GM18498 (cell line): Measurements from ENCODE around the gene EPHA10.

Experiments used
- ATAC-seq: cut with Tn5 transposase; IDR thresholded peaks from one replicate; pipeline ENCODE4 v1.9.1; 2021; ENCODE audit warnings: mild to moderate bottlenecking, moderate library complexity; ENCODE audit not compliant: unreplicated experiment

Gene EPHA10

DNA sequence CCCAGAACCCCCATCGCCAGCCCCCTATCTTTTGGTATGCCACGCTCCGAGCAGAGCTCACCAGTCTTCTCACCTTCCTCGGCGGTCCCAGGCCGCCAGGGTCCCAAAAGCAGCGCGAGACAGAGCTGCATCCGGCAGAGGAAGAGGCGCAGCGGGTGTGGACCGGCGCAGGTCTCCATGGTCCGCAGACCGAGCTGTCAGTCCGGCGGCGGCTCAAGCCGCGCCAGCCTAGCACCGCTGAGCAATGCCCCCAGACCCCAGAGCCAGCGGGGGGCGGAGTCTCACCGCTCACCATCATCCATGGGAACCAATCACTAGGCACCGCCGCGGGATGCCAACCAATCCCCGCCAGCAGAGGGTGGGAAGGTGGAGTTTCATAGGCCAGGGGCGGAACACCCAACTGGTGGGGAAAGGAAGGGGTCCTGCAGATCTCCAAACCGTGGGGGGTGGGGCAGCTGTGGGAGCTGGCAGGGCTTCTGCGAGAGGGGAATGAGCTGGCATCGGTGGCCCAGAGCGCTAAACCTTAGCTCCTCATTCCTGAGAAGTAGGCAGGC, at the start of gene EPHA10:
EPHA10 (minus strand) TSS at position 233 of the 554 bp plus-strand sequence; CDS start at position 179, 54 bp downstream.
- no peak for ATAC-seq

DNA sequence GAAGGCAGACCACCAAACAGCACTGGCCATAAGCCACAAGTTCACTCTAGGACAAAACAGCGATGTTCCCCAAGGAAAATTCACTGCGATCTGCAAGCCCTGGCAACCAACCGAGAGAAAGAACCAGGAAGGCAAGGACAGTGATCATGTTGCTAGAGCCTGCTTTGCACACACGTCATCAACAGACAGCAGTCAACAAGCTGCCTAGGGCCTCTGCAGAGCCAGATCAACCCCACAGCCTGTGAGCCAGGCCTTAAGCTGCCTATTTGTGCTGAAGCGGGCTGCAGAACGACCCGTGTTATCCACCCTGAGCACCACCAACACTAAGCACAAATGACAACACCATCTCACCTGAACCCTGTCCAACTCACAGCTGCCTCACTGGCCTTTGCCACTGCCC, 49.3 kb upstream of the EPHA10 start:
- no peak for ATAC-seq

DNA sequence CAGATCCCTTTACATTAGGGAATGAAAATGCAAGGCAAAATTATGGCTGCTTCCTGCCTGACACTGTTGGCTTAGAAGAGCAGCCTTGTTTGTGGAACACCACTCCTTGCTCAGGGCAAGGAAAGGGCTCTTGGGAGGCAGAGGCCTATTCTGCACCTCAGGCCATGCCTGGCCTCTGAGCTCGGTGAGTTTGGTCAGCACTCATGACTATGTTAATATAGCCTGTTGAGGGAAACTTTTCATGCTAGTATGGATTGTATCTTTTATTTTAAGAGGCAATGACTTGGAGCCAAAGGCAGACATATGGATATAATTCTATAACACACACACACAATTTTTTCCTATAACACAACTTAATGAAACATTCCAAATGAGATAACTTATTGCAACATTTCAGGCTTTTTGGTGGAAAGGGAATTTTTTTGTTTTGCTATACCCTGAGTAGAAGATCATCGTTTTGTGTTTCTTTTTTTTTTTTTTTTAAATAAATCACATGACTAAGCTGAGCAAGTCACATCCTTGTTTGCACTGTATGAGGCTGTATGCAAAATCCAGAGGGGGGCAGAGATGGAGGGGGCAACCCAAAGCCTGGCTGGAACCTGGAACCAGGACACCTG, 48.7 kb upstream of the EPHA10 start:
- ATAC-seq = no peak

DNA sequence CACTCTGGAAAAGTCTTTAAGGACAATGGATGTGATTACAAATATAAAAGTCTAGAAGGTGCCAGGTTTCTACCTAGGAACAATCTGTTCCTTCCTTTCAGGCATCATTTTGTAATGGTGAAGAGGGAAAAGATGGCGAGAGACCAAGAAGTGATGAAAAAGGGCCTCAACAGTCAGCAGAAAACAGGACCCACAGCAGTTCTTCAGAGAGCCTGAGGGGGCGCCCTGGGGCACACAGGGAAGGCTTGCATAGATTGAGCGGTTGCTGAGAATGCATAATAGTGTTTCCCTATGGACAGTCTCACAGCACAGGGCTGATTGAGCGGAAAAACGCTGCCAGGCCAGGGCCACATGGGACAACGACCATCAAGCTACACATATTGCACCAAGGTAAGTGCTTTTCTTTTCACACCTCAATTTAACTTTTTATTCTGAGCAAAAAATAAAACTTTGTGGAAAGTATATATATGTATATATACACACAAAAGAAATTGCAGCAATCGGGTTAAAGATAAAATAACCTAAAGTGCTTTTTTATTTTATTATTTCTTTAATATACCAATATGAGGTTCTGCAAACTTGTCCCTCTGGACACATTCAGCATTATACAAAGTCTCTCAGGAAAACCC, 46.2 kb upstream of the EPHA10 start:
- no peak for ATAC-seq

DNA sequence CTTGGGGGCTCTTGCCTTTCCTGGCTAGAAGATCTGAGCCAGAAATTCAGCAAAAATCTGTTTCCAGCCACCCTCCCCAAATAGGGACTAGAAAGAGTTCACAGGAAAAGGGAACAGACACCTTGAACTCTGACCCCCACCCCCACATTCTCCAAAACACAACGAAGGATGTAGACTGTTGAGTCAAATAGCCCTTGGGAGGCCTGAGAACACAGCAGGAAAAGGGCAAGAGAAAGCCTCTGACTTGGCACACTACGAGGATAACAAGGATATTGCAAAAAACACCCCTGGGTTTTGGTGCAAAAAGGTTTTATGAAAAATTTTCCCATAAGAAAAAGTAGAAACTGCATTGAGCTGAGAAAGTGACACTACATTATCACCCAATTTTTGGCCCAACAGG, 45.0 kb upstream of the EPHA10 start:
- ATAC-seq = no peak

DNA sequence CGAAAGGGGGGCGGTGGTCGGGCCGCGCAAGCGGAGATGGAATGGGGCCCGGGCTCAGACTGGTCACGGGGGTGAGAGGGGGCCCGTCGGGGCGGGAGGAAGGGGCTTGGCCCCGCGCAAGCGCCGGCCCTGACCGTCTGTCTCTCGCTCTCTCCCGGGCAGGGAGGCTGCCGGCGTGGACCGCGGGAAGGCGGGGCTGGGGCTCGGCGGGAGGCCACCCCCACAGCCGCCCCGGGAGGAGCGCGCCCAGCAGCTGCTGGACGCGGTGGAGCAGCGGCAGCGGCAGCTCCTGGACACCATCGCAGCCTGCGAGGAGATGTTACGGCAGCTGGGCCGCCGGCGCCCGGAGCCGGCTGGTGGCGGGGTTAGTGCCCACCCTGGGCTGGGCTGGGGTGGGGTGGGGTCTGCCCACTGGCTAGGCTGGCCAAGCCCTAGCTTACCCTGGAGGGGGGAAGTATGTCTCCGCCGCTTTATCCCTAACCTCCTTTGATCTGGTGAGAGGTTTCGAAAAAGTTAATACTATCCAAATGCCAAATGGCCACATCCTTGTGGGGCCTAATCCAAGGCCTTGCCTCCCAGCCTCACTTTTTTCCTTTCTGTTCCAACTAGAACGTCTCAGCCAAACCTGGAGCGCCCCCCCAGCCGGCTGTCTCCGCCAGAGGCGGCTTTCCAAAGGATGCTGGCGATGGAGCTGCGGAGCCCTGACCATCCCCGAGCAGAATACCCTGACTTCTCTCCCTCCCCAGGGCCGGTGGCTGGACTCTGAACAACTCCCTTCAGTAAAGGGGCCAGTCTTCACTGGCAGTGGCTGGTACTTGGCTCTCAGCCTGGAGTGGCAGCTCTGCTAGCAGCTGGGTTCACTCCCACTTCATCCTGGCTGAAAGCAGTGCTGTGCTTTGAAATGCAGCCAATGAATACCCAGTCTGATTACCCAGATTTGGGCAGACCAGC, 43.7 kb upstream of the EPHA10 start:
- peak; percentile 47 for ATAC-seq

DNA sequence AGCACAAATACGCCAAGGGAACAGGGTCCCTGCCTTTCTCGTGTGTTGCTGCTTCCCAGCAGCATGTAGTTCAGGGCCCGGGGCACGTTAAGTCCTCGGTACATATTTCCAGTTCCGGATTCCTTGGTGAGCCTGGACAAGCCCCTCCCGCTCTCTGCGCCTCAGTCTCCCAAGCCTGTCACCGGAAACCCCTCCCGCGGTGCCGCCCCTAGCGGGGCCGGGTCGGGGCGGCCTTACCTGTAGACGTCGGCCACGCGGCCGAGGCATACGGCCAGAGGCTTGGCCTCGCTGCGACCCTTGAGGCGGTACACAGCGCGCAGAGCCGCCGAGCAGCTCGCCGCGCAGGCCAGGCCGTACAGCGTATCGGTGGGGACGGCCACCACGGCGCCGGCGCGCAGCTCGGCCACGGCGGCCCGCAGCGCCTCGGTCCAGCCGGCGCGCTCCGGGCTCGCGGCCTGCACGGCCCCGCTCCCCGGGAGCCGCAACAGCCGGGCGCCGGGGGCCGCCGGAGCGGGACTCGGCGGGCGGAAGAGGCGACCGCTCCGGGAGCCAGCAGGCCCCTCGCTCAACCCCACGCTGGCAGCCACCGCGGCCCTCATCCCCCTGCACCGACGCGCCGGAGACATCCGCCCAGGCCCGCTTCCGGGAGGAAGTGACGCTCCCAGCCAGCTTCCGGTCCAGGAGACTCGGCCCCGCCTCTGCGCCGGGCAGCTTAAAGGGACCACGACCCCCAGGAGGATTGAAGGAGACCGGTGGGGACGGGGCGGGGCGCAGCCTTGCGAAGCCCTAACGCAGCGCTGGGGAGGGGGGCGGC, 42.8 kb upstream of the EPHA10 start, which contains the start of the genes C1orf122 and YRDC:
C1orf122 (plus strand) TSS at position 236 of the 814 bp plus-strand sequence. CDS start 615 bp downstream, outside the sequence.
YRDC (minus strand) TSS at position 654 of the 814 bp plus-strand sequence; CDS start at position 626, 28 bp downstream.
- ATAC-seq = peak; percentile 89

DNA sequence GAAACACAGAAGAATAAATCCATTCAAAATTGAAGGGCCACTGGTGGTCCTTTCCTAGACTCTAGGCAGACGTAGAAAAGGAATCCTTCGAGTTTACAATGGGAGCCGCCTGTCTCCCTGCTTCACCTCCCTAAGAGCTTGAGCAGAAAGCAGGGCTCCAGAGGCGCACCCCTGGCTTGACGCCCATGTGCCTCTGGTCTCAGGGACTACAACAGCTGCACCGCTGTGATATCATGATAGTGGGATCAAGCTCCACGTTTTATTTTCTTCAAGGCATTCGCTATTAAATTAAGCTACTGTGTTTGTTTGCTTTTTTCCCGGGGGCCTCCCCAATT, 42.3 kb upstream of the EPHA10 start:
- no peak for ATAC-seq

DNA sequence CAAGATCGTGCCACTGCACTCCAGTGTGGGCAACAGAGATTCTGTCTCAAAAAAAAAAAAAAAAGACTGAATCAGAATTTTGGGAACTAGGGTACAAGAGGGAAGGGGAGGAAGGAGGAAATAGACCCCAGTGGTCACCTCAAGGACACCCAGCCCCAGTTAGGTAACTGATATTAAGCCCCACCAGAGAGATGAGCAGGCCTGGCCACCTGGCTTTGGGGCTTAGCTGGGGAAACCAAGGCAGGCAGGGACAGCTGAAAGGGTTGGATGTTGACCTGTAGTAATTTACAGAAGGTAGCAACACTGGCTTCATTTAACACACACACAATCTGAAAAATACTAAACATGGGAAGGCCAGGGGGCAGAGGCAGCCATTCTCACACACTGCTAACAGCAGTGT, 37.5 kb upstream of the EPHA10 start:
- no peak for ATAC-seq

DNA sequence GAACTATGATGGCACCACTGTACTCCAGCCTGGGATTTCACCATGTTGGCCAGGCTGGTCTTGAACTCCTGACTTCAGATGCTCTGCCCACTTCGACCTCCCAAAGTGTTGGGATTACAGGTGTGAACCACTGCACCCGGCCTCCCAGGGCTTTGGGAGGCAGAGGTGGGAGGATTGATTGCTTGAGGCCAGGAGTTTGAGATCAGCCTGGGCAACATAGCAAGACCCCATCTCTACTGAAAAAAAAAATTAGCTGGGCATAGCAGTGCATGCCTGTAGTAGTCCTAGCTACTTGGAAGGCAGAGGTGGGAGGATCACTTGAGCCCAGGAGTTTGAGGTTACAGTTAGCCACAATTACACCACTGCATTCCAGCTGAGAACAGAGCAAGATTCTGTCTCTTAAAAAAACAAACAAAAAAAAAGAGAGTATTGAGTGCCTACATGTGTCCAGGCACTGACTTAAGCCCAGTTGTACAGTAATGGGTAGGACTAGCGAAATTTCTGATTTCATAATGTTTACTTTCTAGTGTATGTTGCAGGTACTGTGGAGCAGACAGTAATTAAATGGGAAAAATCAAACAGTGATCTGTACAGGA, 32.9 kb upstream of the EPHA10 start:
- no peak for ATAC-seq

DNA sequence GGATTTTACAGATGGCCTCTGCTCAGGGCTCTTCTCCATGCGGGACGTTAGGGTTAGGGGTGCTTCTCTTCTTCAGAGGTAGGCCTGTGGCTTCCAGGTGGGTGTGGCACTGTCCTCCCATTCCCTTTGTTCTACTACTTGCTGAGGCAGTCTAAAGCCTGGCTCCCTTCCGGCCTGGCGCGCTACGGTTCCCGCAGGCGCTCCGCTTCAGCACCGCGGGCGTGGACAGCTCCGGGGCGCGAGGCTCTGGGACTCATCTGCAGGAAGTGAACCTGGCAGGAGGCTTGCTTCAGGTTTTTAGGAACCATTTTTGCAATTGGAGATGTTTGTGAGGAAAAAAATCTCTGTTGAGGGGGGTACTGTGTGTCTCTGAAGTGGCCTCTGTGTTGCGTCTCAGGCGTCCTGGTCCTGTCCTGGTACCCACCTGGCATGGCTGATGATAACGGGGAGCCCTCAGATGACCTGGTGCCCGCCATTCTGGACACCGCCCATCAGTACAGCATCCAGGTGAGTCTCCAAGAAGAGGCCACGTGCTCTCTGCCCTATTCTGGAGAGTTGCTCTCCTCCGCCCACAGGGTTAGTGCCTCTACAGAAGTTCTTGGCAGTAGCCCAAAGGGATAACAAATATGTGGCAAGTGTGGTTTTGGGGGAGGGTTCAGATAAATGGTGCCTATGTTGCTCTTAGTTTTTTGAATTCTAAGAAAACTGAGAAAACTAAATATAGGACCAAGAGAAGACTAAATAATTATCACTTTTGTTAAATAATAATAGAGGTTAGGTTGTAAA, 30.6 kb upstream of the EPHA10 start:
- no peak for ATAC-seq

DNA sequence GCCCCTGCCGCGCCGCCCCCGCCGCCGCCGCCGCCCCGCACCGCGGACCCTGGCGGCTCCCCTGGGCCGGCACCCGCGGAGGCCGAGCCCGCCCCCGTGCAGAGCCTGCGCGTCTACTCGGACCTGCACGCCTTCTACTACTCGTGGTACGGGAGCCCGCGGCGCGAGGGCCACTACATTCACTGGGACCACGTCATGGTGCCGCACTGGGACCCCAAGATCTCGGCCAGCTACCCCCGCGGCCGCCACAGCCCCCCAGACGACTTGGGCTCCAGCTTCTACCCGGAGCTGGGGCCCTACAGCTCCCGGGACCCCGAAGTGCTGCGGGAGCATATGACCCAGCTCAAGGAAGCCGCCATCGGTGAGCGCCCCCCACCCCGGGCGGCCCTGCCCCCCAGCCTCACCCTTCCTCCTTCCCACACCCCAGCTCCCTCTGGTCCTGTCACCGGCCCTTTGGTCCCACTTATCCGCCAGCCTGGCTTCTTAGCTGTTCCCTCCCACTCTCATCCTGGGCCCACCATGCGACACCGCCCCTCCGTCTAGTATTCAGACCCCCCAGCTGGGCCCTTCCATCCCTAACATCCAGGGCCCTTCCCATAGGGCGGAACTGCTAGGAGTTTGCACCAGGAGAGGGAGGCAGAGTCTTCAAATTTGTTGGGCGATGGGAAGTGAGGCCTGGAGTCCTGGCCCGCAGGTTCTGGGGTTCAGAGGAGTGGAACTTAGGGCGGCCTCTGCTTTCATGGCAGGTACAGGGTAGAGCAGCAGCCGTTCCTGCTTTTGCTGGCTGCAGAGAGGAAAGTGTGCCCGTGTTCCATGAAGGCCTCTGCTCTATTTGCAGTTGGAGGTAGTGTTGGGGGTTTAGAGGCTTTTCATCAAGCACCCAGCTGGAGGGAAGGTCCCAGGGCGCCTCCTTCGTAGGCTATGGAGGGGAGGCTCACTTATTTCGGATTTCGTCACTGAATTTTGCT, 29.7 kb upstream of the EPHA10 start:
- no peak for ATAC-seq

DNA sequence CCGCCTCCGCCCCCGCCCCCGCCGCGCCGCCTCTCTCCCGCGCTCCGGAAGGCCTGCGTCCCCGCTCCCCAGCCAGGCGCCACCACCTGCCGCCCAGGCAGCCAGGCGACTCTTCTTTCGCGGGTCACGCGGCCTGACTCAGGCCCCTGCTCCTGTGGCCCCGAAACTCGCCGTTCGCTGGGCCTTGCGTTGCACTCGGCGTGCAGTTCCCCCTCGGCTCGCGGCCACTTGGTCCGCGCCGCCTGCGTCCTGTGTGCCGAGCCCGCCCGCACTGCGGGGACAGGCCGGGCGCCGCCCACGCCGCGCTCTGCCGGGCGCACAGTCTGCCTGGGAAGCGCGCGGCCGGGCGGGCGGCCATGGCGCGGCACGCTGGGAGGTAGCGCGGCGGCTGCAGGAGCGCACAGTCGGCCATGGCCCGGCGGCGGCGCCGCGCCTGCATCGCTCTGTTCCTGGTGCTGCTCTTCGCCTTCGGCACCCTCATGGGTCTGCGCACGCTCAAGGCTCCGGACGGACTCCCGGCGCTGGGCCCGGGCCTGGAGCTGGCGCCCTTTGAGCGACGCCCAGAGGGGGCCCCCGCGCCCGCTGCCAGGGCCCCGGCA, 29.0 kb upstream of the EPHA10 start, which contains the start of gene MANEAL:
MANEAL (plus strand) TSS at position 75 of the 599 bp plus-strand sequence; CDS start at position 411, 336 bp downstream.
- ATAC-seq = peak; percentile 74

DNA sequence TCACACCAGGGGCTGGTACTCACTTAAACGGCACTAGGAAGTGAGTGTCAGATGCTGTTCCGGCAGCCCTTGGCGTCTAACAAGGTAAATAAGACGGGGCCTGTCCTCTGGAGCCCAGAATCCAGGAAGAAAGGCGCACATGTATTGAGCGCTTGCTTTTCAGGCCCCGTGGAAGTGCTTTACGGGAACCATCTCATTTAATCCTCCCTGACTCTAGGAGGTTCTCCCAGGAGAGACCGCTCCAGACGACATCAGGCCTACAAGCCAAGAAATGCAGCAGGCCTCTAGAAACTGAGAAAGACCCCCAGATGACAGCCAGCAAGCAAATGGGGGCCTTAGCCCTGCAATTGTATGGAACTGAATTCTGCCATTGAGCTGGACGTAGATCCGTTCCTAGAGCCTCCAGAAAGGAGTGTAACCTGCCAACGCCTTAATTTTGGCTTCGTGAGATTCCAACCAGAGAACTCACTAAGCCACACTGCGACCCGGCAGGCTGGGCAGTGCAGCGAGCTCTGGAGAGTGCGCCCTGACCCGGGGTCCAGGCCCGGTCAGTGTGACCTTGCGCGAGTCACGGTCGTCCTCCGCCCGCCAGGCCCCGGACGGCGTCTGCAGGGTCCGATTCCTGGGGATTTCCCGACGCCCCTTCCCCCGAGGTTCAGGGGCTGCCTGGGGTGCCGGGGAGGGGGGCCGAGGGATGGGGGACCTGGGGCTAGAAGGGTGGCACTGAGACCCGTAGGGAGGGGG, 28.2 kb upstream of the EPHA10 start:
- ATAC-seq = no peak

DNA sequence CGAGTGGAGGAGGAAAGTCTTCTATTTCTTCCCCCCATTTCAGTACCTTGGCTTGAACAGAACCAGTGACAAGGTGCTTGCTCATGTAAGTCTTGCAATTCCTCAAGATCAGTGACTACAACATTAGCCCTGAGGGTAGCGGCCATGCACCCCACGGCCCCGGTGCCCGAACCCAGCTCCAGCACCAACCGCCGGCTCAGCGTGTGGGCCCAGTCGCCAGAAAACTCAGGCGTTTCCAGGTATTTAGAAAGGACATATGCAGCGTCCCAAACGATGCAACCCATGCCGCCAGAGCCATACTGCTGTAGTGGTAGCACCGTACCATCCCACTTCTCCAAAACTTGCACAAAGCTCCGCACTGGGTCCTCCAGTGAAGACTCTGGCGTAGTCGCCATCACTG, 17.6 kb upstream of the EPHA10 start:
- no peak for ATAC-seq

DNA sequence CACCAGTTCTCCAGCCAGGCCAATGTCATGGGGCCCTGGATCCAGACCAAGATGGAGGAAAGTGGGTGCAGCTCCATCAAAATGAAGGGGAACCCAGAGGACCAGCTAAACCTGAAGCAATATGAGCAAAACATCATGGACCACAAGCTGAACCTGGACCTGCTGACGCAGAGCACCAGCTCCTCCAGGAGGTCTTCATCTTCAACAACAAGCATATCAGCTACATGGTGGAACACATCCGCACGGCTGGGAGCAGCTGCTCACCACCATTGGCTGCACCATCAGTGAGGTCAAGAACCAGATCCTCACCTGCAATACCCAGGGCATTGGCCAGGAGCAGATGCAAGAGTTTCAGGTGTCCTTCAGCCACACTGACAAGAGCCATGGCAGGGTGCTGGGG, 13.7 kb upstream of the EPHA10 start:
- ATAC-seq = no peak

DNA sequence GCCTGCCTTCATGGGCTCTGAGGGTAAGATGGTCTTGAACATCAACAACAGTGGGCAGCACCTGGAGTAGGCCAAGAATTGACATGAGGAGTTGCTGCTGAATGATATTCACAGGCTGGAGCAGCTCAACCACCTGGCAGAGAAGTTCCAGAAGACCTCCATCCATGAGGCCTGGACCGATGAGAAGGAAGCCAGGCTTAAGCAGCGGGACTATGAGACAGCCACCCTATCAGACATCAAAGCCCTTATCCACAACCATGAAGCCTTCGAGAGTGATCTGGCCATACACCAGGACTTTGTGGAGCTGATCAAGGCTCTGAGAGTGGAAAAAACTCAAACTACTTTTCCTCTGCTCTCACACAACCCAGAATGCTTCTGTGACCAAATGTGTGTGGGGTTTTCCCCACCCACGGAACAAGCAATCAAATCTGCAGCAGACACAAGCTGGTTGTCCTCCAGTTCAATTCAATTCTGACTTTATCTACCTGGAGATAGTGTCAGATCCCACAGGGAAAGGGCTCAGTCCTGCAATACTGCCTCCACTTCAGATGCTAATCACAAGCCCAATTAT, 12.1 kb upstream of the EPHA10 start:
- ATAC-seq = no peak
